ES-I3 (cell line): ENCODE measurements around the gene OR52E5.

Experiments
- H3K36me3 ChIP-seq: 2 replicates; pipeline ENCODE4 v1.6.1; 2013; ENCODE audit warnings: mild to moderate bottlenecking, low read length, control low read depth, moderate library complexity; ENCODE audit not compliant: insufficient read depth
- H3K4me1 ChIP-seq: 2 replicates; pipeline ENCODE4 v1.6.1; 2013; ENCODE audit warnings: mild to moderate bottlenecking, control low read depth, low read length; ENCODE audit not compliant: insufficient read depth
- H3K9ac ChIP-seq: 2 replicates; pipeline ENCODE4 v1.6.1; 2013; ENCODE audit warnings: low read depth, mild to moderate bottlenecking, low read length, moderate library complexity
- H3K9me3 ChIP-seq: 2 replicates; pipeline ENCODE4 v1.6.1; 2013; ENCODE audit warnings: mild to moderate bottlenecking, low read length, moderate library complexity; ENCODE audit not compliant: control insufficient read depth, insufficient read depth

The OR52E5 gene

DNA sequence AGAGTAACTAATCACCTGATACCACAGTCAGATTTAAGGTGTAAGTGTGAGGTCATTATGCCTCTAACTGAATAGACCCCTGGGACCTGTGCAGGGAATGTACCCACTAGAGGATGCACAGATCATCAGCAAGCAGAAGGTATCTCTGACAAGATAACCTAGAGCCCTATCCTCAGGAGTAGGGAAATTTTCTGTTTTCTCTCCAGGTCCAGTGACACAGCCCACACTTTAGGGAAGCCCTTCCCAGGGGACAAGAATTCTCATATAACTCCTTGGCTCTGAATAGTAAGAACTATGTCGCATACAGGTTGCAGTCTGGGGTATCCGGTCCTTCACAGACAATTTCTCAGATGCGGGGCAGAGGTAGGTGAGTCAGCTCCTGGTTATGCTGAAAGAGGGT lies at the start of gene OR52E5:
Gene OR52E5, plus strand, starts transcription at position 301 of the 400 bp plus-strand sequence. CDS start 7,569 bp downstream, outside the sequence.
- Histone ChIP-seq H3K4me1 (no peaks in the 10 kb centered on the region), H3K9ac (no peak within 1 kb of the TSS), H3K9me3 (no peaks in the 10 kb centered on the region), H3K36me3 (no peaks in the 10 kb centered on the region)

DNA sequence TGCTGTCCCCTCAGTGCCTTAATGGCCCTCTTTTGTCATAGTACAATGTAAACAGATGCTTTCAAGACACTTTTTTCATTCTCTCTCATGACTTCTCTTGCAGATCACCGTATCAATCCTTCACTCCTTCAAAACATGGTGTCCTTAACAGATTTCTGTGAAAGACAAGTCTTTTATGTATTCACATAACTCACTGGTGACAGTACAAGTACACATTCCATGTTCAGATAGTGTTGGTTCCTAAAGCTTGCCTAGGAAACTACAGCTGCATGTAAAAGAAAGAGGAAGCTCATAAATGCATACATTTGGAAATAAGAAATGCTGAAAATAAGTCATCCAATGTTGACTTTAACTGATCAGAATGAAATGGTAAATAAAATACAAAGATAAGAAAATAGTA lies 46.3 kb upstream of the OR52E5 start:
- Histone ChIP-seq H3K9me3 (no peaks in the 10 kb centered on the region), H3K36me3 (no peaks in the 10 kb centered on the region), H3K4me1 (no peaks in the 10 kb centered on the region)

DNA sequence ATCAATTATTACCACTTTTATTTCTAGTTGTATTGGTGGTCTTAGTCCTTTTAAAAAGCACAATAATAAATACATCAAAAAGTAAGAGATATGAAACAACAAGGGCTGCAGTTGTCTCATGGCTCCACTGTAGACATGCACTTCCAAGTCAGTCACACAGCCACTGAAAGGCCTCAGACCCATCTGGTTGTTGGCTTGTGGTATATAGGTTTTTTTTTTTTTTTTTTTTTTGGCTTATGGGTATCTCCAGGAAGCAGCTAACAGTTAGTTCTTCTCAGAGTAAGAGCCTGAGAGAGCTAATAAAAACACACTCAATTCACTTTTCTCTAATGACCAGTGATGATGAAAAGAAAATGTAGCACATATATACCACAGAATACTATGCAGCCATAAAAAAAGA lies 45.3 kb upstream of the OR52E5 start:
- Histone ChIP-seq H3K9me3 (no peaks in the 10 kb centered on the region), H3K4me1 (no peaks in the 10 kb centered on the region), H3K9ac (no peak overlapping the region), H3K36me3 (no peaks in the 10 kb centered on the region)

More for the DNA sequence above, 46.3 kb upstream of the OR52E5 start:
- H3K9ac ChIP-seq: no peak overlapping the region

DNA sequence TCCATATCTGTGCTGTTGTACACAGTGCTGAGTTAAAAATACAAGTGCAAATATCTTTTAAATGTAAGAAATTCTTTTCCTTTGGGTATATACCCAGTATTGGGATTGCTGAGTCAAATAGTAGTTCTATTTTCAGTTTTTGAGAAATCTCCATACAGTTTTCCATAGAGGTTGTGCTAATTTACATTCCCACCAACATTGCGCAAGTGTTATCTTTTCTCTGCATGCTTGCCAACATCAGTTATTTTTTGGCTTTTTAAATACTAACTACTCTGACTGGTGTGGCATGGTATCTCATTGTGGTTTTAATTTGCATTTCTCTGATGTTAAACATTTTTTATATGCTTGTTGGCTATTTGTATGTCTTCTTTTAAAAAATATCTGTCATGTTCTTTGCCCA lies 42.0 kb upstream of the OR52E5 start:
- Histone ChIP-seq H3K9me3 (no peaks in the 10 kb centered on the region), H3K4me1 (no peaks in the 10 kb centered on the region), H3K36me3 (no peaks in the 10 kb centered on the region), H3K9ac (no peak overlapping the region)

DNA sequence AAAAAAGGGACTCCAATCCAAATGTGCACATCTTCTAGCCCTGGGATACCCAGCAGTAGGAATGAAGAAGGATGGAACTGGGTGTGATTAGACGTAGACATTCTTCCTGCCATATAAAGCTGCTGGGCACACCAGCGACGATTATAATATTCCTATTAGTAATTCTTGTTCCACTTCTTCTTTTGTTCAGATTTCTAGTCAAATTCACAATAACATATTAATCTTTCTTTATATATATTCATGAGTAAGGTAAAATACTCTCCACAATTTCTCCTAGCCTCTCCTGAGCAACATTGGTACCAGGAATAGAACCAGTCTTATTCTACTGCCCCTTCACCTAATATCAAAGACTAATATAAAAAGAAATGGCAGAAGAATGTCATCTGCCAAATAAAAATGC lies 35.4 kb upstream of the OR52E5 start, which contains the start of gene OR52E8:
Gene OR52E8, minus strand, starts transcription at position 101 of the 400 bp plus-strand sequence. Its CDS starts 0 bp downstream, at position 101.
- H3K4me1 ChIP-seq: no peaks in the 10 kb centered on the region
- H3K9me3 ChIP-seq: no peaks in the 10 kb centered on the region
- H3K9ac ChIP-seq: no peak within 1 kb of the TSS
- H3K36me3 ChIP-seq: no peaks in the 10 kb centered on the region

DNA sequence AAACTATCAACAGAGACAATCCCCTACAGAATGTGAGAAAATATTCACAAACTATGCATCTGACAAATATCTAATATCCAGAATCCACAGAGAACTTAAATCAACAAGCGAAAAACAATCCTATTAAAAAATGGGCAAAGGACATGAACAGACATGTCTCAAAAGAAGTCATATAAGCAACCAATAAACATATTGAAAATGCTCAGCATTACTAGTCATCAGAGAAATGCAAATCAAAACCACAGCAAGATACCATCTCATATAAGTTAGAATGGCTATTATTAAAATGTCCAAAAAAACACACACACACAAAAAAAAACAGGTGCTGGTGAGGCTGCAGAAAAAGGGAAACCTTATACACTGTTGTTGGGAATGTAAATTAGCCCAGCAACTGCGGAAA lies 27.2 kb upstream of the OR52E5 start:
- H3K9me3 ChIP-seq: 0 out of 2 replicates have a peak, but pooled peaks cover 4% of the 10 kb centered on the region
- no peaks in the 10 kb centered on the region for H3K36me3 ChIP-seq
- no peaks in the 10 kb centered on the region for H3K4me1 ChIP-seq
- H3K9ac ChIP-seq: no peak overlapping the region

DNA sequence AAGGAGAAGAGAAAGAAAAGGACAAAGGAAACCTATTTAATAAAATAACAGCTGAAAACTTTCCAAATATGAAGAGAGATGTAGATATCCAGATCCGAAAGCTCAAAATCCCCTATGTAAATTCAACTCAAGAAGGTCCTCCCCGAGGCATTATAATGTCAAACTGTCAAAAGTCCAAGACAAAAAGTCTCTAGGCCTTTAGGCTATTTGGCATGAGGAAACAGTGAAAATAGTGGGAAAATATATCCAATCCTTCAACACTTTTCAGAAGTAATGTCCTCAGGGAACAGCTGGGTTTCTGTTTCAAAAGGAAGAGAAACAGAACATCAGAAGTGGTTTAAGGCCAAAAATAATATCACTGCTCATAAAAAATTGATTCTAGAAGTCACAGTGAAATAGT lies 14.4 kb upstream of the OR52E5 start:
- no peaks in the 10 kb centered on the region for H3K4me1 ChIP-seq
- H3K9ac ChIP-seq: no peak overlapping the region
- no peaks in the 10 kb centered on the region for H3K36me3 ChIP-seq
- H3K9me3 ChIP-seq: no peaks in the 10 kb centered on the region

DNA sequence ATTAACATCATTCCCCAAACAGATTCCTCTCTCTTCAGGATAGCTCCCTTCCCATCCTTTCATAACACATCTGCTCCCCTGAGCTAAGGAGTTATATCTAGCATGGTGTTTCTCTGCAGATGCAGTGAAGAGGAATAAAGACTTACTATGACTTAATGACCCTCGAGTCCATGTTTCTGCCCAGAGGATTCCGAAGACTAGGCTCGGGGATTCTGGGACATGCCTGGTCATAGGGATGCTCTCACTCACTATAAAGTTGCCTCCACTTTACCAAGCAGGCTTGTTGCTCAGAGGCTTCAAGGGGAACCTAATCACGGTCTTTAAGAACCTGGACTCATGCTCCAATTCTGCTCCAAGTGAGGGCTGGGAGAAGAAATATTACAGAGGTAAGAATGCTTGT lies 12.7 kb upstream of the OR52E5 start, which contains the start of gene OR52E4:
Gene OR52E4, plus strand, starts transcription at position 301 of the 400 bp plus-strand sequence. CDS start 3,664 bp downstream, outside the sequence.
- H3K9me3 ChIP-seq: no peaks in the 10 kb centered on the region
- H3K9ac ChIP-seq: no peak within 1 kb of the TSS
- H3K4me1 ChIP-seq: no peaks in the 10 kb centered on the region
- no peaks in the 10 kb centered on the region for H3K36me3 ChIP-seq

DNA sequence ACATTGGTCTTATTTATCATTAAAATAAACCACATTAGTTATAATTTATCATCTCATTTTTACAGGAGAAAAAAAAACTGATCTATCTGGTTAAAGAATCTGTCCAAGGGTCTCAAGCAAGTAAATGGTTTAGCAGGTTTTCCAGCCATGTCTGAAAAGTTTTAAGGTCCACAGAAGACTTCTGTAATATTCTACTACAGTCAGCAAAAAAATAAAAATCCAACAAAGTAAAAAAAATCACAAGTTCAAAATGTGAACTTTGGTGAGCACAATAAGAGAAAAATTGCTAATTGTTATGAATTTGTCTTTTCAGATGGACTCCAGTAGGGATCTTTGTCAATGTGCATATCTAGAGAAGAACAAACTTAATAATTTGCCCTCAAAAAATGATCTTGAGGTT lies 11.3 kb upstream of the OR52E5 start:
- no peaks in the 10 kb centered on the region for H3K36me3 ChIP-seq
- H3K9me3 ChIP-seq: no peaks in the 10 kb centered on the region
- H3K9ac ChIP-seq: no peak overlapping the region
- no peaks in the 10 kb centered on the region for H3K4me1 ChIP-seq

DNA sequence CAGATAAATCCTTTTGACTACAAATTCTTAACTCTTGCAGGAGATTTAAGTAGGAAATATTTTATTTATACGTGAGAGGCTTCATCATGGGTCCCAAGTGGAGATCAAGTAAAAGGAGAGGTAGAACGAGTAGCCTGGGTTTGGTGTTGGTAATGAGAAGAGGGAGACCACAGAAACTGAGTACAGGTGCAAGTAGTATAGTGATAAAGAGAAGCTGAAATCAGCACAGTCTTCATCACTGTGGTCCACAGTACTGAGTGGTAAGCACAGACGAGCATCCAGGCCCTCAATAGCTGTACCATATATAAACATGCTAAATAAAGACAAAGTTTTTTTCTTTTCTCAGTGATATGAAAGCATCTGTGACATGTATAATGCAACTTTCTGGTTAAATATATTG lies 5.8 kb upstream of the OR52E5 start:
- H3K9ac ChIP-seq: no peak overlapping the region
- no peaks in the 10 kb centered on the region for H3K4me1 ChIP-seq
- no peaks in the 10 kb centered on the region for H3K36me3 ChIP-seq
- H3K9me3 ChIP-seq: no peaks in the 10 kb centered on the region

DNA sequence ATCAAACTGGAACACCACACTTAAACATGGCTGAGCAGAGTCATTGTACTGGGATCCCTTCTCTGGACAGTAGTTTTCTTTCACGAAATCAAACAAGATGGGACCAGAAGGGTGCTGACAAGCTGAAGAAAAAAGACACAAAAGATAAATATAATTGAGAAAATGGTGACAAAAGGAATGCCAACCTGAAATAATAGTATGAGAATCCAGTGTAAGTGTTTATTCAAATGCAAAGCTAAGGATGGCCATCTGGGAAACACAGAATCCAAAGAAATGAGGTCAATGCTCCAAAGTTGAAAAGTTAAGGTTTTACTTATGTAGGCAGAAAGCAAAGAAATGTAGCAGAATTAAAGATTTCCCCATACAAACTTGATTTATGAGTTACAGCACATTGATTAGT lies 5.3 kb upstream of the OR52E5 start:
- H3K9me3 ChIP-seq: no peaks in the 10 kb centered on the region
- H3K4me1 ChIP-seq: no peaks in the 10 kb centered on the region
- H3K36me3 ChIP-seq: no peaks in the 10 kb centered on the region
- no peak overlapping the region for H3K9ac ChIP-seq

DNA sequence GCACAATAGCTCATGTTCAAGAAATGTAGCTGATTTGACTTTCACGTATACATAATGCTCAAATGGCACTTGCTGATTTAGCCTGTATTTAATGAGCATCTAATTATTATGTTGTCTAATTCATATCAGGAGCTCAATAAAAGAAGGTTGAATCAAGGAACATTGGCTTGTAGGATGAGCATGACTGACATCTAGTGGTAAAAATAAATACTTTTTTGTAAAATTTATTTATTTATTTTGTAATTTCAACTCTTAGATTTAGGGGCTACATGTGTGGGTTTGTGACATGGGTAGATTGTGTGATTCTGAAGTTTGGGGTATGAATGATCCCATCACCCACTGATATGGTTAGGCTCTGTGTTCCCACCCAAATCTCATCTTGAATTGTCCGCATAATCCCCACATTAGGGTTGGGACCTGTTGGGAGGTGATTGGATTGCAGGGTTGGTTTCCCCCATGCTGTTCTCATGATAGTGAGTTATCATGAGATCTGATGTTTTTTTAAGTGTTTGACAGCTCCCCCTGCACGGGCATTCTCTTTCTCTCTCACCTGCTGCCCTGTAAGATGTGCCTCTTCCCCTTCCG lies 1.7 kb upstream of the OR52E5 start:
- Histone ChIP-seq H3K36me3 (no peaks in the 10 kb centered on the region), H3K9me3 (no peaks in the 10 kb centered on the region), H3K4me1 (no peaks in the 10 kb centered on the region), H3K9ac (no peak overlapping the region)

DNA sequence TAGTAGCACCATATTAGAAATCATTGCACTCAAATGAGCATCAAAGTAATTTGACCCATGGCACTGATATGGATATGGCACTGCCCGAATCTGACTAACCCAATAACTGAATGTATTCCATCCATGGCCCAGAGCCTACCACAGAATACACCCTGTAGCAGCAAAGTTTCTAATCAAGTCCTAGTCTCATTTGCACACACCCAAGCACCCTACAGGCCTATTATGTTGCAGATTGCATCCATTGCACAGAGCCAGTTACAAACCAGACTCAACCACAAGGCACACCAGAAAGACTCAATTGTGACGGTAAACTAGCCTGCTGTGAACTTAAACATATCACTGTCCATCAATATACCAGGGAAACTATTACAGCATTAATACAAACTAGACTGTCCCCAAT lies 6.5 kb downstream of the OR52E5 start:
- Histone ChIP-seq H3K9me3 (no peaks in the 10 kb centered on the region), H3K9ac (no peak overlapping the region), H3K36me3 (no peaks in the 10 kb centered on the region), H3K4me1 (no peaks in the 10 kb centered on the region)

DNA sequence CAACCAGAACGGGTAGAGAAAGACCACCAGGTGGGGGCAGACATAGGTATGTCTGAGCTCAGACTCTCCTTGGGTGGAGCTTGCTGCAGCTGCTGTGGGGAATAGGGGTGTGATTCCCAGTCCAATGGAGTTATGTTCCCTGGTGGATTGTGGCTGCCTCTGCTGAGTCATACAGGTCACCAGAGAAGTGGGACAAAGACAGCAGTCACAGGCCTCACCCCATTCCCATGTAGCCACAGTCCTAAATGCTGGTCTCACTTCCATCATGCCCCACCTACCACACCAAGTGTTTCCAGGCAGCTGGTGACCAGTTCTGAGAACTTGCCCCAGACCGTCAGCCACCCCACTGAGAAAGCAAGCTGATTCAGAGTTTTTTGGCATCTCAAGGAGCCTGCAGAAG lies 17.5 kb downstream of the OR52E5 start:
- no peaks in the 10 kb centered on the region for H3K9me3 ChIP-seq
- no peak overlapping the region for H3K9ac ChIP-seq
- no peaks in the 10 kb centered on the region for H3K36me3 ChIP-seq
- H3K4me1 ChIP-seq: no peaks in the 10 kb centered on the region

DNA sequence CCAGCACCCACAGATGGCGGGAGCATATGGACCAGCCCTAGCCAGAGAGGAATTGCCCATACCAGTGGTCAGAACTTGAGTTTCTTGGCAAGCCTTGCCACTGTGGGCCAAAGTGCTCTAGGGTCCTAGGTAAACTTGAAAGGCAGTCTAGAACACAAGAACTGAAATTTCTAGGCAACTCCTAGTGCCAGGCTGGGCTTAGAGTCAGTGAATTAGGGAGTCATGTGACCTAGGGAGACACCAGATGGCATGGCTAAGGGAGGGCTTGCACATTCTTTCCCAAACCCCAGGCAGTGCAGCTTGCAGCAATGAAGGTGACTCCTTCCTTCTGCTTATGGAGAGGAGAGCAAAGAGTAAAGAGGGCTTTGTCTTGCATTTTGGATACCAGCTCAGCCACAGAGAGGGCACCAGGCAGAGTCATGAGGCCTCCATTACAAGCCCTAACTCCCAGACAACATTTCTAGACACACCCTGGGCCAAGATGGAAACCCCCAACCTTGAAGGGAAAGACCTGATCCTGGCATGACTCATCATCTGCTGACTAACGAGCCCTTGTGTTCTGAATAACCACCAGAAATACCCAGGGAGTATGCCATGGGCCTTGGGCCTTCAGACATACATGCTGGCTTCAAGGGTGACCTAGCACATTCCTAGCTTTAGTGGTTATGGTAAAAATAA lies 29.9 kb downstream of the OR52E5 start:
- H3K4me1 ChIP-seq: no peaks in the 10 kb centered on the region
- no peaks in the 10 kb centered on the region for H3K36me3 ChIP-seq

More for the DNA sequence above, 29.9 kb downstream of the OR52E5 start:
- H3K9me3 ChIP-seq: no peaks in the 10 kb centered on the region
- H3K9ac ChIP-seq: no peak overlapping the region
